SK-N-SH (cell line): ENCODE results near the gene SAYSD1.

Experiments
- CTCF ChIP-seq: fragments of 200-600 bp; sonication (generic); IDR thresholded peaks from 2 replicates; pipeline ENCODE4 v1.6.1; 2017; ENCODE audit warnings: antibody characterized with exemption, mild to moderate bottlenecking, moderate library complexity
- EP300 ChIP-seq, 2 experiments: IDR thresholded peaks; 2 replicates each; pipeline versions ENCODE4 v1.4.0 to v1.6.1; 2012; ENCODE audit warnings: borderline replicate concordance in 1 of 2, low read depth in 1 of 2, low read length in 1 of 2
- JUND ChIP-seq: IDR thresholded peaks from 2 replicates; pipeline ENCODE4 v1.4.0; 2012
- MEF2A ChIP-seq: IDR thresholded peaks from 2 replicates; pipeline ENCODE4 v1.4.0; 2012; ENCODE audit warnings: low read depth, borderline replicate concordance
- NFIC ChIP-seq: IDR thresholded peaks from 2 replicates; pipeline ENCODE4 v1.4.0; 2012; ENCODE audit warnings: borderline replicate concordance
- POLR2AphosphoS5 ChIP-seq: IDR thresholded peaks from 2 replicates; pipeline ENCODE4 v1.6.1; 2012; ENCODE audit warnings: low read depth, low read length
- RAD21 ChIP-seq: IDR thresholded peaks from 2 replicates; pipeline ENCODE4 v1.6.1; 2012; ENCODE audit warnings: mild to moderate bottlenecking, low read length
- RCOR1 ChIP-seq: fragments of 150-350 bp; IDR thresholded peaks from 2 replicates; pipeline ENCODE4 v1.6.1; 2017; ENCODE audit warnings: antibody characterized with exemption, low read length
- REST ChIP-seq: IDR thresholded peaks from 2 replicates; pipeline ENCODE4 v1.6.1; 2012; ENCODE audit warnings: mild to moderate bottlenecking, low read depth, low read length, moderate library complexity
- RFX5 ChIP-seq: IDR thresholded peaks from 2 replicates; pipeline ENCODE4 v1.6.1; 2012; ENCODE audit warnings: mild to moderate bottlenecking, improper control_type of control experiment, low read length
- RXRA ChIP-seq: IDR thresholded peaks from 2 replicates; pipeline ENCODE4 v1.4.0; 2012; ENCODE audit warnings: low read depth, mild to moderate bottlenecking, borderline replicate concordance
- YY1 ChIP-seq: IDR thresholded peaks from 2 replicates; pipeline ENCODE4 v1.4.0; 2012; ENCODE audit warnings: low read depth, mild to moderate bottlenecking
- TF ChIP-seq, protein P1 (sequence below): IDR thresholded peaks from 2 replicates; pipeline ENCODE4 v1.4.0; 2012; ENCODE audit warnings: low read depth

DNA sequence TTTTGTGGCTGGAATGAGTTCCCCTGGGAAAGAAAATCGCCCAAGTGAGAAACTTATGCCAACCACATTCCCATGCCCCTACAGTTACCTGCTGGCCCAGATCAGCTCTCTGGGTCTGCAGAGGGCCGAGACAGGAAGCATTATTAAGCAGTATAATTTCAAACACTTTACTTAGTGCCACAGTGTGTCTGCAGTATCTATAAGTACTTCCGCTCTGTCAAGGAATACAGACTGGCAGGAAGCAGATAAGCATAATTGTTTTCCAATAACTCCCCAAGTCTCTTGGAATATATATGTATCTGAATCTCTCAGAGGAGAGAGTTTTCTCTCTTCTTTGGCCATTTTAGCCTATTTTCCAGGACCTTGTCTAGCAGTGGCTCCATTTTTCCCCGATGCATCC, 24.9 kb downstream of the SAYSD1 start:
- no peak for TF ChIP-seq CTCF
- TF ChIP-seq, protein P1, sequence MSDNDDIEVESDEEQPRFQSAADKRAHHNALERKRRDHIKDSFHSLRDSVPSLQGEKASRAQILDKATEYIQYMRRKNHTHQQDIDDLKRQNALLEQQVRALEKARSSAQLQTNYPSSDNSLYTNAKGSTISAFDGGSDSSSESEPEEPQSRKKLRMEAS = no peak
- TF ChIP-seq RCOR1 = no peak
- no peak for TF ChIP-seq REST
- no peak for TF ChIP-seq YY1
- TF ChIP-seq RAD21 = no peak
- no peak for TF ChIP-seq JUND
- TF ChIP-seq RFX5 = no peak
- TF ChIP-seq NFIC = no peak
- TF ChIP-seq EP300 (IDR thresholded peaks at IDR 0.05; ENCODE audit: borderline replicate concordance in 1 of 2, low read depth in 1 of 2, low read length in 1 of 2) = no peak
- TF ChIP-seq RXRA = no peak
- no peak for TF ChIP-seq POLR2AphosphoS5
- TF ChIP-seq MEF2A = no peak
